ENCODE measurements around the gene RAB40C.

Gene RAB40C

GRCh38 chr16:615122-615521 lies 25.3 kb downstream of the RAB40C start:
- DNase-seq (ENCODE audit: low spot score) = peak; percentile 38
- no peak for TF ChIP-seq CTCF (IDR thresholded peaks at IDR 0.05; ENCODE audit: extremely low read depth, missing control alignments)

GRCh38 chr16:616733-617586 lies 27.1 kb downstream of the RAB40C start:
- no peak for DNase-seq (ENCODE audit: low spot score)
- TF ChIP-seq CTCF (IDR thresholded peaks at IDR 0.05; ENCODE audit: extremely low read depth, missing control alignments) = no peak

- TF ChIP-seq CTCF (IDR thresholded peaks at IDR 0.05; ENCODE audit: extremely low read depth, missing control alignments) = no peak
- DNase-seq (ENCODE audit: low spot score) = no peak
Measured at GRCh38 chr16:617855-618254, 28.0 kb downstream of the RAB40C start.

- no peak for TF ChIP-seq CTCF (IDR thresholded peaks at IDR 0.05; ENCODE audit: extremely low read depth, missing control alignments)
- no peak for DNase-seq (ENCODE audit: low spot score)
Measured at GRCh38 chr16:619476-620100, 29.7 kb downstream of the RAB40C start.

- DNase-seq (ENCODE audit: low spot score) = no peak
- no peak for TF ChIP-seq CTCF (IDR thresholded peaks at IDR 0.05; ENCODE audit: extremely low read depth, missing control alignments)
Measured at GRCh38 chr16:620700-621525, 31.0 kb downstream of the RAB40C start.

GRCh38 chr16:621526-622105 lies 31.8 kb downstream of the RAB40C start:
- TF ChIP-seq CTCF (IDR thresholded peaks at IDR 0.05; ENCODE audit: extremely low read depth, missing control alignments) = no peak
- no peak for DNase-seq (ENCODE audit: low spot score)
